ENCODE results near the gene DNAAF2.
"Not testable (repeated sequence)": the region's sequence is repeated elsewhere in the genome, so short reads cannot be mapped to it uniquely, and the experiment has no call there.

The DNAAF2 gene, protein sequence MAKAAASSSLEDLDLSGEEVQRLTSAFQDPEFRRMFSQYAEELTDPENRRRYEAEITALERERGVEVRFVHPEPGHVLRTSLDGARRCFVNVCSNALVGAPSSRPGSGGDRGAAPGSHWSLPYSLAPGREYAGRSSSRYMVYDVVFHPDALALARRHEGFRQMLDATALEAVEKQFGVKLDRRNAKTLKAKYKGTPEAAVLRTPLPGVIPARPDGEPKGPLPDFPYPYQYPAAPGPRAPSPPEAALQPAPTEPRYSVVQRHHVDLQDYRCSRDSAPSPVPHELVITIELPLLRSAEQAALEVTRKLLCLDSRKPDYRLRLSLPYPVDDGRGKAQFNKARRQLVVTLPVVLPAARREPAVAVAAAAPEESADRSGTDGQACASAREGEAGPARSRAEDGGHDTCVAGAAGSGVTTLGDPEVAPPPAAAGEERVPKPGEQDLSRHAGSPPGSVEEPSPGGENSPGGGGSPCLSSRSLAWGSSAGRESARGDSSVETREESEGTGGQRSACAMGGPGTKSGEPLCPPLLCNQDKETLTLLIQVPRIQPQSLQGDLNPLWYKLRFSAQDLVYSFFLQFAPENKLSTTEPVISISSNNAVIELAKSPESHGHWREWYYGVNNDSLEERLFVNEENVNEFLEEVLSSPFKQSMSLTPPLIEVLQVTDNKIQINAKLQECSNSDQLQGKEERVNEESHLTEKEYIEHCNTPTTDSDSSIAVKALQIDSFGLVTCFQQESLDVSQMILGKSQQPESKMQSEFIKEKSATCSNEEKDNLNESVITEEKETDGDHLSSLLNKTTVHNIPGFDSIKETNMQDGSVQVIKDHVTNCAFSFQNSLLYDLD

DNA sequence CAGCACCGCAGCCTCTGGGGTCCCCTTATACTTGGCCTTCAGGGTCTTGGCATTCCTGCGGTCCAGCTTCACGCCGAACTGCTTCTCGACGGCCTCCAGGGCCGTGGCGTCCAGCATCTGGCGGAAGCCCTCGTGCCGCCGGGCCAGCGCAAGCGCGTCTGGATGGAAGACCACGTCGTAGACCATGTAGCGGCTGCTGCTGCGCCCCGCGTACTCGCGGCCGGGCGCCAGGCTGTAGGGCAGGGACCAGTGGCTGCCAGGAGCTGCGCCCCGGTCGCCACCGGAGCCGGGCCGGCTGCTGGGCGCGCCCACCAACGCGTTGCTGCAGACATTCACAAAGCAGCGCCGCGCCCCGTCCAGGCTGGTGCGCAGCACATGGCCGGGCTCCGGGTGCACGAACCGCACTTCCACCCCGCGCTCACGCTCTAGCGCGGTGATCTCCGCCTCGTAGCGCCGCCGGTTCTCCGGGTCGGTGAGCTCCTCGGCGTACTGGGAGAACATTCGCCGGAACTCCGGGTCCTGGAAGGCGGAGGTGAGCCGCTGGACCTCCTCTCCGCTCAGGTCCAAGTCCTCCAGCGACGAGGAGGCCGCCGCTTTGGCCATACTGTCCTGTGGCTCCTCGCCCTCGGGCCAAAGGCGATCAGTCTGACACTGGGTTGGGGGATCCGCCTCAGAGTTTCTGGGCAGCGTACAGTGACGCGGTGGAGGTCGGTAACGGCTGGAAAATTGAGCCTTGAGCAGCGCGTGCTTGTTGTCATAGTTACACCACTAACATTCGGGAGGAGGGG lies at the start of gene DNAAF2:
DNAAF2 (minus strand) TSS at position 698 of the 788 bp plus-strand sequence; CDS start at position 603, 95 bp downstream.
- peak; percentile 68 for DNase-seq (ENCODE audit: low spot score)

DNA sequence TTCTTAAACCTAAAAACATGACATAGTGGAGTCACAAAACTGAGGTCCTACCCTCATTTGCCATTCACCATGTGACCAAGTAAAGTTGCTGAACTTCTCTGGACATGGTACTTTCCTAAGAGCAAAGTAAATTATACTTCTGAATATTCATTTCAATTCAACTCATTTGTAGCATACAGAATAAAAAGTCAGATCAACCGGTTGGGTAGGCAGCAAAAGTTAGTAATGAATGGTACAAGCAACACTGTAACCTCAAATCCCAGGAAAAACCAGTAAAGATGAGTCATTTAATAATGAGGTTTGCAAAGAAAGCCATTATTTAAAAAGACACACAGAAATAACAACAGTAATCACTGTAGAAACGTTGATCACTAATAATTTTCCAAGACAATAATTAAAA lies 44.2 kb upstream of the DNAAF2 start:
- no peak for DNase-seq (ENCODE audit: low spot score)

DNA sequence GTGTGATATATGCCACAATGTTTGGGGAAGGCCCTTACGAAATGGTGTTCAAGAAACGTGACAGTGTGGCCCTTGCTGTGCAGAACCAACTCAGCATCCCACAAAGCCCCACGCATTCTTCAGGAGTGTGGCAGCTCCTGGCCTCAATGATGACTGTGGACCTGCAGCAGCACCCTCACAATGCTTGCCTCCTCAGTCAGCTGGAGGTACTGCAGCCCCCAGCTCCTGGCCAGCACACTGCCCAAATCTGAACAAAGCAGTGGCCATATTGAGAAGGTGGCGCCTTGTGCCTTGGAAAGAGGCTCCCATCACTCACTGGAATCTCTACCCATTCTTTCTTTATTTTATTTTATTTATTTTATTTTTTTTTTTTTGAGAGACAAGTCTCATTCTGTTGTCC lies 42.6 kb upstream of the DNAAF2 start:
- DNase-seq (ENCODE audit: low spot score) = no peak

DNA sequence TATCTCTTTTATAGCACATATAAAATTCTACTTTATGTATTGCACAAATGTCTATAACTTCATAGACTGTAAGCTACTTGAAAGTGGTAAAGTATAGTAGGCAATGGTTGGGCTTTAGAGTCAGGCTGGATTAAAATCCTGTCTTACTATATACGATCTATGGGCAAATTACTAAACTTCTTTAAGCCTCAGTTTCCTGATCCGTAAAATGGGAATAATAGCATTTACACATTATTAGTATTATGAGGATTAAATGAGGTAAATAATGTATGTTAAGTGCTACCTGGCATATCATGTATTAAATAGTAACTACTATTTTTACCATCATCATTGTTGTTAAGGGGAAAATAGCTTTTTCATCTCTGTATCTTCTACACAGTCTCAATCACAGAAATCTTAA lies 38.5 kb upstream of the DNAAF2 start:
- DNase-seq (ENCODE audit: low spot score) = no peak

DNA sequence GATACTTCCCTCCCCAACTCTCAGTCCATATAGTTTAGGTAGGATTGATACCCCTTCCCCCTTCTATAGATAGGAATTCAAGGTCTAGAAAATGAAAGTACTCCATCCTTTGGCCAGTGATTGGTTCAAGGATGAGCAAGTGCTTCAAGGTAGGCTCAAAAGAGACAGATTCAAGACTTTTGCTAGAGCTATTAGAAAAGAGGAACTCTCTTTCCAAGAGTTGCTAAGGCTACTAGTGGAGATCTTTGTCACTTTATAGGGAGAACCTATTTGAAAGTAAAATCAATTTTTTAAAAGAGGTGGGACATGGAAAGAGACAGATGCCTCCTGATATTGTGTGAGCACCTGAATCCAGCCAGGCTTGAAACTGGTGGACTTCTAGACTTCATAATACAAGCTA lies 35.4 kb upstream of the DNAAF2 start:
- DNase-seq (ENCODE audit: low spot score) = no peak

DNA sequence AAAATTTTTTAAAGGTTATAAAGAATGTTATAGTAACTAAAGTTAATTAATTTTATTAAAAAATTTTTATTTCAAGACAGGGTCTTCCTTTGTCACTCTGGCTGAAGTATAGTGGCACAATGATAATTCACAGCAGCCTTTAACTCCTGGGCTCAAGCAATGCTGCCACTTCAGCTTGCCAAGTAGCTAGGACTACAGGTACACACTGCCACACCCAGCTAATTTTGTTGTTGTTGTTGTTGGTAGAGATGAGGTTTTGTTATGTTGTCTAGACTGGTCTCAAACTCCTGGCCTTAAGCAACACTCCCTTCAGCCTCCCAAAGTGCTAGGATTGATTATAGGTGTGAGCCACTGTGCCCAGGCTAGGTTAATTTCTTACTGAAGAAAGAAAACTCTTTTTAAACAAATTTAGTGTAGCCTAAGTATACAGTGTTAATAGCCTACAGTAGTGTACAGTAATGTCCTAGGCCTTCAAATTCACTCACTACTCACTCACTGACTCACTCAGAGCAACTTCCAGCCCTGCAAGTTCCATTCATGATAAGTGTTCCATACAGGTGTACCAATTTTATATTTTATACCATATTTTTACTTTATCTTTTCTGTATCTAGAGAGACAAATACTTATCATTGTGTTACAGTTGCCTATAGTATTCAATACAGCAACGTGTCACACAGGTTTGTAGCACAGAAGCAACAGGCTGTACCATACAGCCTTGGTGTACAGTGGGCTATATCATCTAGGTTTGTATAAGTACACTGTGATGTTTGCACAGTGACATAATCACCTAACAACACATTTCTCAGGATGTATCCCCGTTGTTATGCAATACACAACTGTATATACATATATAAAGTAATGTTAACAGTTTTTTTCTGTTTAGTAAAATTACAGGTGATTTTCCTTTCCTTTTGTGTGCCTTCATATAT lies 24.7 kb upstream of the DNAAF2 start:
- DNase-seq (ENCODE audit: low spot score) = no peak

DNA sequence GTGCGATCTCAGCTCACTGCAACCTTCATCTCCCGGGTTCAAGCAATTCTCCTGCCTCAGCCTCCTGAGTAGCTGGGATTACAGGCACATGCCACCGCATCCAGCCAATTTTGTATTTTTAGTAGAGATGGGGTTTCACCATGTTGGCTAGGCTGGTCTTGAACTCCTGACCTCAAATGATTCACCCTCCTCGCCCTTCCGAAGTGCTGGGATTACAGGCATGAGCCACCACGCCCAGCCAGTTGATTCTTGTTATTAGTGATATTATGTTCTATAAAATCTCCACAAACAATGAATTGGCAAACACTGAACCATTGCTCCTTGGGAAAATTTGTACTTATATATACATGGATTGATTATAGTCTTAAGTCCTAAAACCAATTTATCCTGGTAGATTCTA lies 22.5 kb upstream of the DNAAF2 start:
- DNase-seq (ENCODE audit: low spot score) = not testable (repeated sequence)

DNA sequence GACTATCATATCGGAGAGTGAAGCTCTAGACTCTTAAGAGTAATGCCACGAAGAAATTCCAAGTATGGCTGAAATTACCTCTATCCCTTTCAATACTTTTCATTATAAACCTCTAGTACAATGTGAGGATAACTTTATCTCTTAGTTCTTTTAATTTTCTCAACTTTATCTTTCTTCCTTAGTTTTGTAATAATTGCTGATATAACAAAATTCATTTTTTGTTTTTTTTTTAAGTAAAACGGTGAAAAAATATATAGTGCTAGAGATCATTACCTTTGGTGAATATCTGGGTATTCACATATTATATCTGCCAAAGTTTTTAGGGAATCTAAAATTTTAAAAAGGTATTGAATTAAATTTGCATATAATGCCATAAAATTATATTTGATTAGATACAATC lies 19.5 kb upstream of the DNAAF2 start:
- no peak for DNase-seq (ENCODE audit: low spot score)

DNA sequence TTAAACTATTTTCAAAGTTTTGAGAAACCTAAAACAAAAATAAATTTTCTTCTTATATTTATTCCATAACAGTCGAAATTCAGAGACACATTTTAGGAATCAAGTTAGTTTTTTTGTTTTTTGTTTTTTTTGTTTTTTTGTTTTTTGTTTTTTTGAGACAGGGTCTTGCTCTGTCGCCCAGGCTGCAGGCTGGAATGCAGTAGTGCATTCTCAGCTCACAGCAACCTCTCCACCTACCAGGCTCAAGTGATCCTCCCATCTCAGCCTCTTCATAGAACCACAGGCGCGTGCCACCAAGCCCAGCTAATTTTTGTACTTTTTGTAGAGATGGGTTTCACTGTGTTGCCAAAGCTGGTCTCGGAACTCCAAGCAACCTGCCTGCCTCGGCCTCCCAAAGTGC lies 18.5 kb upstream of the DNAAF2 start:
- no peak for DNase-seq (ENCODE audit: low spot score)

DNA sequence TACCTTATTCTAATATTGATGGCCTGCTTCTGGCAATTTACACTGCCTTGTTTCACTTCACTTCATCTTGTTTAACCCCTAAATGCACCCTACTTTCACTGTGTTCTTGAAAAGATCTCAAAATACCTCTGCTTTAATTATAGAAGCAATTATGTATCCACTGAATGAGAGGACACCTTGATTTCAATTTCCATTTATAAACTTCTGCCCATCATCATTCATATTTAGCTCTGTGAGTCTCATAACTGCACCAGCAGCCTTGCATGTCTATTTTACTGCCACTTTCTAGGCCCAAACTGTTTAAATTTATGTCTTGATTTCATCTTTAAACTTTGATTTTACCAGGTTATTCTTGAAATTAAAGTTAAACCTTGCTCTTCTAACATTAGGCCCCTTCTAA lies 7.1 kb upstream of the DNAAF2 start:
- no peak for DNase-seq (ENCODE audit: low spot score)

DNA sequence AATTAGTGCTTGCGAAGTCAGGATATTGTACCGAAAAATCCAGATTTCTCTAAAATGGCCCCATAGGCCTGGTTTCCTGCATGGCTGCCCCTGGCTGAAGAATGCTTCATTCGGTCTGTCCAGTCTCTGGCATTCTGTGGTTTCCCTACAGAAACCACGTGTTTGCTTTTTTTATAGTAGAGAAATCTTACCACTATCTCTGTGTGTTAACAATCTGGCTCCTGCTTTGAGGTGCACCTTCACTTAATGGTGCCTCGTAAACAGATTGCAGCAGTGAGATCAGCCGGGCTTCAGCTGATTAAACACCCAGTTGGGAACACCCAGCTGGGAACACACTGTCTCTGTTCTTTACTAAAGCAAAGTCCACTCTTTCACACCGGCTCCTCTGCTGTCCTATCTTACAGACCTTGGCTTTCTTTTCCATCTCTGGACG lies 6.7 kb upstream of the DNAAF2 start:
- DNase-seq (ENCODE audit: low spot score) = no peak

DNA sequence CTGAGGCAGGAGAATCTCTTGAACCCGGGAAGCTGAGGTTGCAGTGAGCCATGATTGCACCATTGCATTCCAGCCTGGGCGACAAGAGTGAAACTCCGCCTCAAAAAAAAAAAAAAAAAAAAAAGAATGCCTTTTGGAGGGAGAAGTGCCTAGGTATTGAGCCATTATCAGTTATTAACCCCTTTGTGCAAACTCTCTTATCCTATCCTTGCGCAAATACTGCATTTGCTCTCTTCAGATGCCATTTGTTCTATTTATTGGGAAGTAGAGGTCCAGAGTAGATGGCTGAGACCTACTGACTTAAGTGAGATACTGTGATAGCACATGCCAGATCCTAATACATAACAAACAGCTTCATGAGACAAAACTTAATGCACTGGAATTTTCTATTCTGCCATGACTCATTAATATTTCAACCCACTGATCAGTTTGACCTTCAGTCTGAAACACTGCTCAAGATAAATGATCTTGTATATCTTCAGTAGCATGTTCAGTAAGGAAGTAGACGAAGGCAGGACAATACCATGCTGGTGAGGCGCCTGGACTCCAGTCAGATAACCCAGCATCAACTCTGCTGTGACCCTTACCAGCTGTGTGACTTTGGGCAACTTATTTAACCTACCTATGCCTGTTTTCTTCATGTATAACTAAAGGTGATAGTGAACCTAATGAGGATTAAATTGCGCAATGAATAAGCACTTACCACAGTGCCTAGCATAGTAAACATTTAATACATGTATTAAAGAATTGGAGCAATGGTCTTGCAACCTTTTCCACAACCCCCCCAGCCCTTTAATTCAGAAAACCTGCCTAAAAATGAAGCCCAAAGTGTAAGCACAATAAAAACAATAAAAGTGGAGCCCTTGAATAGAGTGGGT lies 5.7 kb upstream of the DNAAF2 start:
- DNase-seq (ENCODE audit: low spot score) = no peak

DNA sequence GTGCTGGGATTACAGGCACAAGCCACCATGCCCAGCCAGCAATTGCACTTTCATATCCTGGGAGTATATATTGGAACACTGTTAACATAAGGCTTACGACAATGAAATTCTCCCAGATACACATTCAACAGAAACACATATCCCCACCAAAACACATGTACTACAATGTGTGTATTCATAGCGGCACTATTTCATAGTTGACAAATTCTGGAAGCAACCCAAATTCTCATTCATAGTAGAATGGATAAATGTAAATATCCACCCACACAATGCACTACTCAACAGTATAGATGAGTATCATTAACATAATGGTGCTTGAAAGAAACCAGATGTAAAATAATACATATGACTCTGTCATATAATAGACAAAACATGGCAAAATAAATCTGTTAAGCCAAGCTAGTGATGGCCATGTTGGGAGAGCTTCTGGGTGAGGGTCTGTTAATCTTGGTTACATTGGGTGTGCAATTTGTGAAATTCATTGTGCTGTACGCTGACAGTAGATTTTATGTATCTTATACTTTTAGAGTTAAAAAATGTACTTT lies 2.6 kb upstream of the DNAAF2 start:
- DNase-seq (ENCODE audit: low spot score) = no peak

DNA sequence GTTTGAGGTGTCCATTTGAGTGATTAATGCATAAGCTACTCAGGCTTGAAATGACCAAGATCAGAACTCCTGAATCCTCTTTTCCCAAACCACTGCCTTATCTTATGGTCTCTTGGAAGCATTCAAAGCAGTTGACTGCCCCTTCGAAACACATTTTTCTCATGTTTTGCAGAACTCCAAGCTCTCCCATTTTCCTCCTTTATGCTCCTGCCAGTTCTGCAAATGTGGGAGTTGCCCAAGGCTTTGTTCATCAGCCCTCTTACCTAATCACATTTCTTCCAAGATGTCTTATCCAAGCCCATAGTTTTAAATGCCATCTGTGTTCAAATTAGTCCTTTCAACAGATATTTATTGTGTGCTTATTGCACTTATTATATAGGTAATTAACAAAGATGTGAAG lies 1.8 kb upstream of the DNAAF2 start:
- DNase-seq (ENCODE audit: low spot score) = no peak

DNA sequence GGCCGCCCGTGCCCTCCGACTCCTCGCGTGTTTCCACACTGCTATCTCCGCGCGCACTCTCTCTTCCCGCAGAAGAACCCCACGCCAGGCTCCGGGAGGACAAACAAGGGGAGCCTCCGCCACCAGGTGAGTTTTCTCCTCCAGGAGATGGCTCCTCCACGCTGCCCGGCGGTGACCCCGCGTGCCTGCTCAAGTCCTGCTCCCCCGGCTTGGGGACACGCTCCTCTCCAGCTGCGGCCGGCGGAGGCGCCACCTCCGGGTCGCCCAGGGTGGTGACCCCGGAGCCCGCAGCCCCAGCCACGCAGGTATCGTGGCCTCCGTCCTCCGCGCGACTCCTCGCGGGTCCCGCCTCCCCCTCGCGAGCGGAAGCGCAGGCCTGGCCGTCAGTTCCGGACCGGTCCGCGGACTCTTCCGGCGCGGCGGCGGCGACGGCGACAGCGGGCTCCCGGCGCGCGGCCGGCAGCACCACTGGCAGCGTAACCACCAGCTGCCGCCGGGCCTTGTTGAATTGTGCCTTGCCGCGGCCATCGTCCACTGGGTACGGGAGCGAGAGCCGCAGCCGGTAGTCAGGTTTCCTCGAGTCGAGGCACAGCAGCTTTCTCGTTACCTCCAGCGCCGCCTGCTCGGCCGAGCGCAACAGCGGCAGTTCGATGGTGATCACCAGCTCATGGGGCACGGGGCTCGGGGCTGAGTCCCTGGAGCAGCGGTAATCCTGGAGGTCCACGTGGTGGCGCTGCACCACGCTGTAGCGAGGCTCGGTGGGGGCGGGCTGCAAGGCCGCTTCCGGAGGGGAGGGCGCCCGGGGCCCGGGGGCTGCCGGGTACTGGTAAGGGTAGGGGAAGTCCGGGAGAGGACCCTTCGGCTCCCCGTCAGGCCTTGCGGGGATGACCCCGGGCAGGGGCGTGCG lies 1.2 kb downstream of the DNAAF2 start:
- peak; percentile 85 for DNase-seq (ENCODE audit: low spot score)

DNA sequence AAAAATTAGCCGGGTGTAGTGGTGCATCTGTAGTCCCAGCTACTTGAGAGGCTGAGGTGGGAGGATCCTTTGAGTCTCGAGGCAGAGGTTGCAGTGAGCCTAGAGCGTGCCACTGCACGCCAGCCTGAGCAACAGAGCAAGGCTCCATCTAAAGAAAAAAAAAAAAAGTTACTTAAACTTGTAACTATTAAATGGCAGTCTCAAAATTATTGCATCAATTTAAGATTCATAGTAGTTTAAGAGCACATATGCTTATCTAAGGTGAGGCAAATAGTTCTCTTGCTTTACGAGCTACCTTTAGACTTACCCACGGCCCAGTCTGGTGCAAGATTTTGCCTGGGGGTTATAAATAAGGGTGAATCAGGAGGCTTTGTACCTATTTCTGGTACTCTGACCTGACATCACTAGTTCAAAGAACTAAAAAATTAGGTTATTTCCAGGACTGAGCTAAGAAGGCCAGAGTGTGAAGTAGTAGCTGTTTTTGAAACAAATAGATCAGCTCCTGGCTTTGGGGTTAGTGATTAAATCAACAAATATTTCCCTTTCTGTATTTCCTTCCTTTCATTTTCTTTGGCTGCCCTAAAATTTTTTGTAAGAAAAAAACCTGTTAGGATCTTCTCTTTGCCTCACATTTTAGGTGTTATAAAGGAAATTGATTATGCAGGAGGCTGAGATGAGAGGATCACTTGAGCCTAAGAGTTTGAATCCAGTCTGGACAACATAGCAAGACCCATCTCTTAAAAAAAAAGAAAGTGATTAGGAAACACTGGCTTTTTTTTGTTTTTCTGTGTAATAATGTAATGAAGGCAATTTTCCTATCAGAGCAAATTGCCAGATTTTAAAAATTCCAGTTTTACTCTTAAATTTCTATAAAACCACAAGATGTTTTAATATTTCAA lies 10.9 kb downstream of the DNAAF2 start:
- no peak for DNase-seq (ENCODE audit: low spot score)

DNA sequence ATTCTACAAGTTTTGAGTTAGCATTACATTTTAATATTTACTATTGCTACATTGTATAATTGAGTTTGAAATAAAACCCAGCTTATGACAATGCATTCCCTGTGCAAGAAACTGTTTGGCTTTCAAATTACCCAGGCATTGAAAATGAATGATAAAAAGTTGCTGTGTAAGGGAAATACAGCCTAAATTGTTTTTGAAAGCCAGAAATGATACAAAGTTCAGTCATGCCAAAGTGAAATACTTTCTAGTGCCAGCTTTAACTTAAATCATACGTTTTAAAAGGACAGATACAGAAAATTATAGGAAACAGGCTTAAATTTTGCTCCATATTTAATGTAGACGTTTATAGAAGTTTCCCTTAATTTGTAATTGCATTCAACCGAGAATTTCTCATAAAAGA lies 11.7 kb downstream of the DNAAF2 start:
- no peak for DNase-seq (ENCODE audit: low spot score)
